Nephron progenitor cell (in vitro differentiated cells): ENCODE measurements around the gene DEFB123.

Experiments
- DNase-seq: peaks from one replicate; pipeline ENCODE4 v3.0.0; 2021
- H3K27ac Mint-ChIP-seq: 2 replicates; pipeline ENCODE4 v1.8.0; 2021; ENCODE audit warnings: mild to moderate bottlenecking, moderate library complexity, mixed read lengths
- H3K27me3 Mint-ChIP-seq: 2 replicates; pipeline ENCODE4 v1.8.0; 2021; ENCODE audit warnings: mild to moderate bottlenecking, low read depth, mixed read lengths; ENCODE audit not compliant: poor library complexity
- H3K36me3 Mint-ChIP-seq: 2 replicates; pipeline ENCODE4 v1.8.0; 2021; ENCODE audit warnings: low read depth, mixed read lengths
- H3K4me1 Mint-ChIP-seq: 2 replicates; pipeline ENCODE4 v1.8.0; 2021; ENCODE audit warnings: mixed read lengths
- H3K4me3 Mint-ChIP-seq: 2 replicates; pipeline ENCODE4 v1.8.0; 2021; ENCODE audit warnings: mild to moderate bottlenecking, moderate library complexity, mixed read lengths
- H3K9me3 Mint-ChIP-seq: 2 replicates; pipeline ENCODE4 v1.8.0; 2021; ENCODE audit warnings: mild to moderate bottlenecking, moderate library complexity, mixed read lengths
- CTCF ChIP-seq: fragments of 200-600 bp; sonication (generic); IDR thresholded peaks from 2 replicates; pipeline ENCODE4 v1.5.0; 2021; ENCODE audit warnings: antibody characterized with exemption

Gene DEFB123

GRCh38 chr20:31440012-31440659 is at the start of gene DEFB123:
TSS of gene DEFB123 (plus strand) at chr20:31440632. CDS start at chr20:31440699, 67 bp downstream.
- Mint-ChIP-seq H3K9me3 (peaks cover 79% of the 10 kb centered on the region), H3K27me3 (peaks cover 3% of the 10 kb centered on the region), H3K27ac (no peak within 1 kb of the TSS), H3K36me3 (no peaks in the 10 kb centered on the region), H3K4me3 (no peak within 1 kb of the TSS), H3K4me1 (no peaks in the 10 kb centered on the region)
- no peak for TF ChIP-seq CTCF
- no peak for DNase-seq

DNA sequence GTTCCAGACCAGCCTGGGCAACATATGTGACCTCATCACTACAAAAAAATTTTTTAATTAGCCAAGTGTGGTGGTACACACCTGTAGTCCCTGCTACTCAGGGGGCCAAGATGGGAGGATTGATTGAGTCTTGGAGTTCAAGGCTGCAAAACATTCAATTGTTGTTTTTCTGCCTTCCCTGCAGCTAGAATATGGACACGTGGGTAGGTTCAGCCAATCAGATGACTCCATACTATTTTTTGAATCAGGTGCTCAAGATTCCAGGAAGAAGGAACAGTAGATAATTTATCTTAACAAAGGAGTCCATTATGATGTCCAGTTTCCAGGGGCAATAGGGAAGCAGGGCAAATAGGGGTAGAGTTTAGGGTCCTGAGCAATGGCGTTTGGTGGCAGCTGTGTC is 47.6 kb upstream of the DEFB123 start:
- Mint-ChIP-seq H3K9me3 (peaks cover 84% of the 10 kb centered on the region), H3K27me3 (peaks cover 4% of the 10 kb centered on the region), H3K4me3 (no peak overlapping the region), H3K4me1 (no peaks in the 10 kb centered on the region), H3K36me3 (no peaks in the 10 kb centered on the region), H3K27ac (no peak overlapping the region)
- TF ChIP-seq CTCF, result no peak
- no peak for DNase-seq

DNA sequence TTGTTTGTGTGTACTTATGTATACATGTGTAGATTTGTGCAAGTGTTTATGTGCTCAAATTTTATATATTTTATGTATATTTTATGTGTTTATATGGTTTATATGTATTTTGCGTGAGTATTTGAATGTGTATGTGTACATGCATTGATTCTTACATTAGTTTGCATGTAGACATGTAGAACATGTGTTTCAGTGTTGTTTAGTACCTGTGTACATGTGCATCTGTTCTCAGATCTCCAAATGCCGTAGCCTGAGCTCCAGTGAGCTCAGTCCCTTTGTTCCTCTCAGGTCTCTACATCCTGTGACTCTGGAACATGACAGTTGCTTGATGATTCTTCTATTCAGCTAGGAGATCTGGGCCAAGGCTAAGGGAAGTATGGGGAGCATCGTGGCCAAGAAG is 45.5 kb upstream of the DEFB123 start:
- no peak for TF ChIP-seq CTCF
- Mint-ChIP-seq H3K4me3 (no peak overlapping the region), H3K36me3 (no peaks in the 10 kb centered on the region), H3K27me3 (peaks cover 7% of the 10 kb centered on the region), H3K27ac (no peak overlapping the region), H3K4me1 (no peaks in the 10 kb centered on the region), H3K9me3 (peaks cover 85% of the 10 kb centered on the region)
- DNase-seq, result no peak

GRCh38 chr20:31403886-31404285 is 36.5 kb upstream of the DEFB123 start:
- H3K4me3 Mint-ChIP-seq, result no peak overlapping the region
- DNase-seq, result no peak
- H3K4me1 Mint-ChIP-seq, result no peaks in the 10 kb centered on the region
- TF ChIP-seq CTCF, result no peak
- no peak overlapping the region for H3K27ac Mint-ChIP-seq
- H3K36me3 Mint-ChIP-seq, result no peaks in the 10 kb centered on the region
- H3K9me3 Mint-ChIP-seq, result peaks cover 29% of the 10 kb centered on the region
- H3K27me3 Mint-ChIP-seq, result peaks cover 10% of the 10 kb centered on the region

- H3K27me3 Mint-ChIP-seq, result peaks cover 8% of the 10 kb centered on the region
- no peaks in the 10 kb centered on the region for H3K4me1 Mint-ChIP-seq
- no peak within 1 kb of the TSS for H3K4me3 Mint-ChIP-seq
- no peak for DNase-seq
- no peak for TF ChIP-seq CTCF
- H3K9me3 Mint-ChIP-seq, result peaks cover 41% of the 10 kb centered on the region
- no peaks in the 10 kb centered on the region for H3K36me3 Mint-ChIP-seq
- H3K27ac Mint-ChIP-seq, result no peak within 1 kb of the TSS
Observed at GRCh38 chr20:31406115-31406514, 34.3 kb upstream of the DEFB123 start, which contains the start of gene DEFB121. TSS of gene DEFB121 (minus strand) at chr20:31406215. CDS start at chr20:31406152, 63 bp downstream.

DNA sequence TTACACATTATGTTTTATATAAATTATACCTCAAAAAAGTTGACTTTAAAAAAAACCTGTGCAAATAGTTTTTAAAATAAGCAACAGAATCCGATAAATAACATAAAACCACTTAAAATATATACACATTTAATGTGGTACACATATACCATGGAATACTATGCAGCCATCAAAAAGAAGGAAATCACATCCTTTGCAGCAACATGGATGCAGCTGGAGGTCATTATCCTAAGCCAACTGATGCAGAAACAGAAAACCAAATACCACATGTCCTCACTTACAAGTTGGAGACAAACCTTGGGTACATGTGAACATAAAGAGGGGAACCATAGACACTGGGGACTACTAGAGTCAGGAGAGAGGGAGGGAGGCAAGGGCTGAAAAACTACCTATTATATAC is 30.4 kb upstream of the DEFB123 start:
- H3K27ac Mint-ChIP-seq, result no peak overlapping the region
- DNase-seq, result no peak
- H3K36me3 Mint-ChIP-seq, result peaks cover 3% of the 10 kb centered on the region
- peaks cover 77% of the 10 kb centered on the region for H3K9me3 Mint-ChIP-seq
- no peaks in the 10 kb centered on the region for H3K4me1 Mint-ChIP-seq
- no peak for TF ChIP-seq CTCF
- H3K27me3 Mint-ChIP-seq, result peaks cover 4% of the 10 kb centered on the region
- no peak overlapping the region for H3K4me3 Mint-ChIP-seq
